ENCODE data around the gene CD33. TPM values are rescaled to one million over a fixed set of nuclear protein-coding genes. Genes with fewer than 3 reads are reported as not detected.

CD33 gene
- total RNA-seq, 1 experiment from 2014 or later, result 0.13 TPM

GRCh38 chr19:51227966-51228365, 3.1 kb downstream of the CD33 start:
- ChIA-PET POLR2A (no interaction called here), CTCF (no interaction called here)
- Histone ChIP-seq H3K4me3 (ENCODE audit: low read depth in 2 of 2, low read length in 2 of 2) (no peak overlapping the region), H3K27me3 (ENCODE audit: control insufficient read depth, insufficient read depth, low read length) (peaks cover 5% of the 10 kb centered on the region; the same call in 1 of the 2 replicates), H3K27ac (ENCODE audit: low read length) (no peak overlapping the region), H3K4me1 (ENCODE audit: control insufficient read depth, insufficient read depth, low read length) (no peaks in the 10 kb centered on the region), H3K9me3 (ENCODE audit: control insufficient read depth, insufficient read depth, low read depth, low read length) (no peaks in the 10 kb centered on the region), H3K36me3 (ENCODE audit: control insufficient read depth, insufficient read depth, low read length) (no peaks in the 10 kb centered on the region)
- no peak for TF ChIP-seq SIN3A (IDR thresholded peaks at IDR 0.05; ENCODE audit: borderline replicate concordance, insufficient read depth, low read depth, low read length)
- no peak for TF ChIP-seq POLR2AphosphoS5 (IDR thresholded peaks at IDR 0.05; ENCODE audit: low read depth, low read length)
- TF ChIP-seq CTCF (IDR thresholded peaks at IDR 0.05), result no peak
- TF ChIP-seq TCF7L2 (IDR thresholded peaks at IDR 0.05; ENCODE audit: low read depth, low read length), result no peak
- TF ChIP-seq REST (IDR thresholded peaks at IDR 0.05; ENCODE audit: insufficient read depth in 1 of 2, low read depth in 2 of 2, low read length in 1 of 2), result no peak
- in situ Hi-C loops (cut with HindIII; ENCODE audit: low pct_unique_long_range_greater_than_20kb, low sequenced_read_pairs), result no loop called here
- intact Hi-C loops (cut with micrococcal nuclease; ENCODE audit: unreplicated experiment), result no loop called here
- ATAC-seq (no peak), DNase-seq (ENCODE audit: low read depth, low spot score) (no peak)
- BruUV-seq (replicated peaks), result no TSS peak

GRCh38 chr19:51240866-51241265, 16.0 kb downstream of the CD33 start:
- in situ Hi-C loops (cut with HindIII; ENCODE audit: low pct_unique_long_range_greater_than_20kb, low sequenced_read_pairs), result no loop called here
- ChIA-PET POLR2A (no interaction called here), CTCF (no interaction called here)
- DNase-seq (ENCODE audit: low read depth, low spot score) (no peak), ATAC-seq (no peak)
- Histone ChIP-seq H3K4me1 (ENCODE audit: control insufficient read depth, insufficient read depth, low read length) (no peaks in the 10 kb centered on the region), H3K4me3 (ENCODE audit: low read depth in 2 of 2, low read length in 2 of 2) (no peak overlapping the region), H3K27me3 (ENCODE audit: control insufficient read depth, insufficient read depth, low read length) (peaks cover 4% of the 10 kb centered on the region; the same call in 1 of the 2 replicates), H3K9me3 (ENCODE audit: control insufficient read depth, insufficient read depth, low read depth, low read length) (no peaks in the 10 kb centered on the region), H3K36me3 (ENCODE audit: control insufficient read depth, insufficient read depth, low read length) (no peaks in the 10 kb centered on the region), H3K27ac (ENCODE audit: low read length) (no peak overlapping the region)
- no peak for TF ChIP-seq POLR2AphosphoS5 (IDR thresholded peaks at IDR 0.05; ENCODE audit: low read depth, low read length)
- no peak for TF ChIP-seq SIN3A (IDR thresholded peaks at IDR 0.05; ENCODE audit: borderline replicate concordance, insufficient read depth, low read depth, low read length)
- TF ChIP-seq CTCF (IDR thresholded peaks at IDR 0.05), result no peak
- no TSS peak for BruUV-seq (replicated peaks)
- intact Hi-C loops (cut with micrococcal nuclease; ENCODE audit: unreplicated experiment), result no loop called here

Measured in Panc1 (cell line).